ENCODE results near the gene PAPSS2. TPM values are rescaled to one million over a fixed set of nuclear protein-coding genes. Genes with fewer than 3 reads are reported as not detected.

The PAPSS2 gene
- total RNA-seq, 1 donor from 2014 or later = 210 TPM

DNA sequence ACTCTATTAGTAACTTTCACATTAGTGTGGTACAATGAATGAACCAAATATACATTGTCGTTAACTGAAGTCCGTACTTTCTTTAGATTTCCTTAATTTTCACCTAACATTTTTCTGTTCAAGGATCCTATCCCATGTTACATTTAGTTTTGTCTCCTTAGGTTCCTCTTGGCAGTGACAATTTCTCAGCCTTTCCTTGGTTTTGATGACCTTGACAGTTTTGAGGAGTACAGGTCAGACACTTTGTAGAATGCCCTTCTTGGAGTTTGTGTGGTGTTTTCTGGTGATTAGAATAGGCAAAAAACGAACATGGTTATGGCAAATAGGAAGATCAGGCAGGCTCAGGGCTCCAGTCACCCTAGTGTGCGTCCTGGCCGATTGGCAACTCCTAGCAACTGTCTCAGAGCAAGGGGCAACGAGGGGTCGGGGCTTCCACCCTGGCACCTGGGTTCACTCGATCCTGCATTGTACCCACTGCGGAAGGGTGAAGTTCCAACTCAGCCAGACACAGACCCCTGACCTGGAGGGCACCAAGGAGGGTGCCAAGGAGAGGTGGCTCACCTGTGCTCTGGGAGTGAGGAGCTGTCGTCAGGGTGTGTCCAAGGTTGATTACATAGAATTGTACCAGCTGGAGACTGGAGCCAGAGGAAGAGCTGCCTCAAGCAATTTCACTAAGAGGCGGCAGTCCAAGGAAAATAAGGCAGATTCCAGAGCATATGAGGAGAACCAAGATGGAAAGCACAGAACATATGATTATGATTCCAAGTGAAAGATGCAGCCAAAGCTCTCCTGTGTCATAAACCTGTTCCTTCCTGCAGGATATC is 37.5 kb downstream of the PAPSS2 start:
- no peak overlapping the region for H3K27ac ChIP-seq
- H3K9me3 ChIP-seq = no peaks in the 10 kb centered on the region
- DNase-seq (no peak), ATAC-seq (no peak)
- H3K4me1 ChIP-seq = peaks cover 19% of the 10 kb centered on the region
- H3K27me3 ChIP-seq = no peaks in the 10 kb centered on the region
- H3K36me3 ChIP-seq = no peaks in the 10 kb centered on the region
- TF ChIP-seq CTCF (IDR thresholded peaks at IDR 0.05) = no peak
- no peak overlapping the region for H3K4me3 ChIP-seq
- intact Hi-C loops (cut with DNase I) = no loop called here

GRCh38 chr10:87700031-87700796 is 40.5 kb downstream of the PAPSS2 start:
- no peak for ATAC-seq
- Histone ChIP-seq H3K4me3 (no peak overlapping the region), H3K27ac (no peak overlapping the region), H3K27me3 (no peaks in the 10 kb centered on the region), H3K4me1 (peaks cover 4% of the 10 kb centered on the region), H3K36me3 (no peaks in the 10 kb centered on the region), H3K9me3 (no peaks in the 10 kb centered on the region)
- no peak for TF ChIP-seq CTCF (IDR thresholded peaks at IDR 0.05)
- DNase-seq = no peak
- intact Hi-C loops (cut with DNase I) = no loop called here

GRCh38 chr10:87702260-87702972 is 42.7 kb downstream of the PAPSS2 start:
- no peak for ATAC-seq

GRCh38 chr10:87702973-87703294 is 43.3 kb downstream of the PAPSS2 start:
- Histone ChIP-seq H3K9me3 (no peaks in the 10 kb centered on the region), H3K36me3 (no peaks in the 10 kb centered on the region), H3K27ac (no peak overlapping the region), H3K4me3 (no peak overlapping the region), H3K27me3 (no peaks in the 10 kb centered on the region), H3K4me1 (peaks cover 4% of the 10 kb centered on the region)
- TF ChIP-seq CTCF (IDR thresholded peaks at IDR 0.05) = no peak
- intact Hi-C loops (cut with DNase I) = no loop called here
- ATAC-seq (no peak), DNase-seq (no peak)

More at GRCh38 chr10:87702260-87702972, 42.7 kb downstream of the PAPSS2 start:
- no peak overlapping the region for H3K4me3 ChIP-seq
- no peak for DNase-seq
- H3K36me3 ChIP-seq = no peaks in the 10 kb centered on the region
- no peaks in the 10 kb centered on the region for H3K27me3 ChIP-seq
- intact Hi-C loops (cut with DNase I) = no loop called here
- no peaks in the 10 kb centered on the region for H3K9me3 ChIP-seq
- no peak overlapping the region for H3K27ac ChIP-seq
- peaks cover 4% of the 10 kb centered on the region for H3K4me1 ChIP-seq
- TF ChIP-seq CTCF (IDR thresholded peaks at IDR 0.05) = no peak

DNA sequence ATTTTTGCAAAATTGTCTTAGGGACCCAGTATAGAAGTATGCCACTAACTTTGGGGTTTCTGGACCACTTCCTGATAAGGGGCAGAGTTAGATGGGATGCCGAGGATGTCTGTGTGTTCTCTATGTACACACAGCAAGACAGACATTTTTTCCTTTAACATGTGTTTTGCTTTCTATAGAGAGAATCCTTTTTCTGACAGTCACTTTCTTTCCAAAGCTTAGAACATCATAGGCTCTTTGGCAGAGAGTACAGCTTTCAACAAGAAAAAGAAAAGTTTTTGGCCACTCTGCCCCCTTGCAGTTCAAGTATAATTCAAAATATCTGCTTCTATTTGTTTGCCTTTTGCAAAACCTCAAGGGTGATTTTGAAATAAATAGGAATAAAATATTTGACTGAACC is 44.1 kb downstream of the PAPSS2 start:
- H3K4me1 ChIP-seq = peaks cover 4% of the 10 kb centered on the region
- H3K4me3 ChIP-seq = no peak overlapping the region
- H3K9me3 ChIP-seq = no peaks in the 10 kb centered on the region
- ATAC-seq = no peak
- no peak for TF ChIP-seq CTCF (IDR thresholded peaks at IDR 0.05)
- DNase-seq = no peak
- no peaks in the 10 kb centered on the region for H3K27me3 ChIP-seq
- H3K27ac ChIP-seq = no peak overlapping the region
- intact Hi-C loops (cut with DNase I) = no loop called here
- H3K36me3 ChIP-seq = no peaks in the 10 kb centered on the region

All from upper lobe of right lung (tissue), 1 donor.